Measurements from ENCODE around the gene CYP27C1.

CYP27C1 gene

DNA sequence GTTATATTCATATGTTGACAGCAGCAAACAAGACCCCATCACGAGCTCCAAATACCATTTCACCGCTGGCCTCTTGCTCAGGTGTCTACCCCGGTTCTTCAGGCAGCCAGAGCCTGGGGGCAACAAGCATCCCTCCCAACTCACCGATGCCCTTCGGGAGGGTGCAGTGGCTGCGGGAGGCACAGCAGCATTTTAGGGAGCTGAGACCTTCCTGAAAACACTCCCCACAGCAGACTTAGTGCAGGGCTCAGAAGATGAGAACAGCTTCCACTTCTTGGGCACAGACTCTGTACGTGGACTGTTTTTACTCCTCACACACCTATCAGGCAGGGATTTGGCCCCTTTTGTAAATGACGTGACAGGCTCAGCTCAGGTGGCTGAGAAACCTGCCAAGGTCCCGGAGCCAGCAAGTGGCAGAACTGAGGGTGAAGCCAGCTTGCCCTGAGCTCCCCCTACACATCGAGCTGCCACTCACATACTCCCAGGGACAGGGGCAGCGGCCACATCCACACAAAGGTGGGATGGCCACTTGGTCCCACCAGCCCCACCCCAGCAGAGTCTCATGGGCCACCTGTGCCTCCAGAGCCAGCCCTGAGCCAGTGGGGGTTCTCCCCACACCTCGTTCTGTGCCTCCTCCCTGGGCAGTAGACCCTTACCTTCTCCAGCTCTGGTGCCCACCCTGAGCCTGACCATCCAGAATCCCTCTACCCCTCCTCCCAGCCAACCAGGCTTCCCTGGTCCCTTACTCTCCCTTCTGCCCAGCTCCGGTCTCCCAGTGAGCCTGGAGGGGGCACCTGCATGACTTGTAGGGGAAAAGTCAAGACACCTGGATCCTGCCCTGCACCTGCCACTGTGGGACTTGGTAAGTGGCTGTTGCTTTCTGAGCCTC, 28.5 kb downstream of the CYP27C1 start:
- DNase-seq (ENCODE audit: low spot score): no peak

DNA sequence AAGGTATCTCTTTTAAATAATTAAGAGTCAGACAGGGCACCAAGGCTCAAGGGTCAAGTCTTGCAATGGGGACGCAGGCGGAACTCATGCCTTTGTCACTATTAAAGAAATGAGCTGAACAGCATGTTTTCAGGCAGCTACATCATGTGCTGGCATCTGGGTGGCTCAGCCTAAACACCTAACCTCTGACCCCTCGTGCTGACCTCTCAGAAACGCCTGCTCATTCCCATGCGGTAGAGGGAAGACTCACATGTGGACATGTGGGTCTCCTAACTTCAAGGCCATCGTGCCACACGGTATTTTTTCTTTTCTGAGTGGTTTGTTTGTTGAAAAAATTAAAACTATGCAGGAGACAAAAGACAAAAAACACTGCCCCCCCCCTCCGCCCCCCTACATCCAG, 31.3 kb downstream of the CYP27C1 start:
- peak; percentile 22 for DNase-seq (ENCODE audit: low spot score)

DNA sequence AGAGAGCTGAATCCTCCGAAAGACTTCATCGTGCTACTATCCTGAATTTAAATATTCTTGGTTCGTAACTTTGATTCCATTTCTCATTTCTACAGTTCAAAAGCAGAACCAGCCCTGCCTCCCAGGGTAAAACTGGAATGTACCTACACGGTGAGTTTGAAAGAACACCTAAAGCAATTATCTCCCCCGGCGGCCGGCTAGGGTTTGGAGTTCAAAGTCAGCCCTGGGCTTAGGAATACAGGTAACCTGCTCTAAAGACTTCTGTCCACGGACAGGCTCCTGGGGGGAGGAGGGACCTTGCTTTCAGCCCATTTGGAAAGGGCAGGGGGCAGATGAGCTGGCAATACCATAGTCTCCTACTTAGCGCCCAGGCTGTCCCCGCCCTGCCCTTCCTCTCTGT, 32.3 kb downstream of the CYP27C1 start:
- DNase-seq (ENCODE audit: low spot score): no peak

DNA sequence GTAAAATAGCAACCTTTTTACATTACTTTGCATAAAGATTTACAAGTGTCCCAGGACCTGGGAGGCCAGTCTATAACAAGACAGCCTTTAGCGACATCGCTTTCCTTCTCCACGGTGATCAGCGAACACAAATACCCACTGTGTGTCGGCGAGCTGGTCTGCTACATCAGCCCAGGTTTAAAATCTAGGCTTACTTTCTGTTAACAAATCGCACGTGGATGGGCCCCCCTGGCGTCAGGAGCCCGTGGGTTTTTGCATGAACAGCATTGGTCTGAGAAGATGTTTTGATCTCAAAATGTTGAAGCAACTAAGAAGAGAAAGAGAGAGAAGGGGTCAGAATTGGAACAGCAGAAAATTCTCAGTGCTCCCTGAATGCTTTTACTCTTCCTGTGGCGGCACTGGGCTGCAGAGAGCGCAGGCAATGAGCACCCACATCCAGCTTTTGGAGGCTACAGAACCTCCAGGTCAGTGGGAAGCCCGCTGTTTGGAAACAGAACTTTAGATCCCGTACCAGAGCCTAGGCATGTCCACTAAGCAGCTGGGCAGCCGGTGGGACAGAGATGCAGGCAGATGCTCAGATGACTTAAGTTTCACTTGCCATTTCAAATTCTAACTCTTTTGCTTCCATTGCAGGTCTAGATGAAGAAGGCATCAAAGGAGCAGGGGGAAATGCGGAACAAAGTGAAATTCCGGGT, 32.9 kb downstream of the CYP27C1 start:
- DNase-seq (ENCODE audit: low spot score): peak; percentile 23

GRCh38 chr2:127185705-127186104, 34.4 kb downstream of the CYP27C1 start:
- peak; percentile 33 for DNase-seq (ENCODE audit: low spot score)

DNA sequence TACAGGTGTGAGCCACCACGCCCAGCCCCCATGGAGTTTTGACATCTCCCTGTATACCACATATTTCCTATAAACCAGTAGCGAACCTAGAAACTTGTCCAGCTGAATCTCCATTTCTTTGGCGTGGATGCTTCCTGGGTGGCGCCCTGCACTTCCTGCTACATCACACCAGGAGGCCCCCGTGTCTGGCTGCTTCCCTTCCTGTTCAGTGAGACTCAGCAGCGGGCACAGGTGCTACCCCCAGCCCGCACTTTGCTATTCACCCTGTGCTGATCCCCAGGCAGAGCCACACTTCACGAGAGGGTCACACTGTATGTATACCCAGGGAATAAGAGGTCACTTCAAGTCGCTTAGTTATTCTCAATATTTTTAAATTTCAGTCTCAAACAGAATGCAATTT, 35.0 kb downstream of the CYP27C1 start:
- DNase-seq (ENCODE audit: low spot score): peak; percentile 30

- DNase-seq (ENCODE audit: low spot score): no peak
Measured at GRCh38 chr2:127183771-127184170, 36.3 kb downstream of the CYP27C1 start.

DNA sequence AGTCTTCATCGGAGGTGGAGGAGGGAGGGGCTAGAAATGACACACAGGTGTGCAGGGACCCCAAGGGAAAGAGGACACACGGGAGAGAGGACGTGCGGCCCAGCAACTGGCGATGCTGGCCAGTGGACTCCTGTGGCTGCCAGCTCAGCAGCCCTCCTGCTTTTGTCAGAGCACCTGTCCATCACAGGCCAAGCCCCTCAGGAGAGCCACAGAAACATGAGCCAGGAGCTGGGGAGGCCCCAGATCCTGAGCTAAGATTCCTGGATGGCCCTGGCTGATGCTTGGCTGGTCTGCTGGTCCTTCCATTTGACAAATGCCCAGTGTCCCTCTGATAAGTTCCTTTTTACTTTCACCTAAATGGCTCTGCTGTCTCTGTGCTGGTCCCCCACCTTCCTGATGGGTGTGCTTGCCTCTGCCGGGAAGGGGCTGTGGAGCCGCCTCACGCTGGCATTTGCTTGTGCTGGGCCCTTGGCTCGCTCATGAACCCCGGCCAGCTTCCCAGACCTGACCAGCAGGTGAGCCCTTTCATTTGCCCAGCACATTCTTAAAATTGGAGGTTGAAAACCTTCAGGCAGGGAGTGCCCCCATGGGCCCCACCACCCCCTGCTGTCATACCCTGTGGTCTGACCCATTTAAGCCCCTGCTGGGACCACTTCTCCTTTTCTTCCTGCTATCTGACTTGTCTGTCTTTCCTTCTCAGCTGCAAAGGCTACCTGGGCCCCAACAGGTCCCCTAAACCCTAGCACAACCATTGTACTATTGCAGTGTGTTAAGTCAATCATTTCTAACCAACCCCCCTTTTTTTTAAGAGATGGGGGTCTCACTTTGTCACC, 37.3 kb downstream of the CYP27C1 start:
- no peak for DNase-seq (ENCODE audit: low spot score)

GRCh38 chr2:127181851-127182250, 38.2 kb downstream of the CYP27C1 start:
- DNase-seq (ENCODE audit: low spot score): no peak

DNA sequence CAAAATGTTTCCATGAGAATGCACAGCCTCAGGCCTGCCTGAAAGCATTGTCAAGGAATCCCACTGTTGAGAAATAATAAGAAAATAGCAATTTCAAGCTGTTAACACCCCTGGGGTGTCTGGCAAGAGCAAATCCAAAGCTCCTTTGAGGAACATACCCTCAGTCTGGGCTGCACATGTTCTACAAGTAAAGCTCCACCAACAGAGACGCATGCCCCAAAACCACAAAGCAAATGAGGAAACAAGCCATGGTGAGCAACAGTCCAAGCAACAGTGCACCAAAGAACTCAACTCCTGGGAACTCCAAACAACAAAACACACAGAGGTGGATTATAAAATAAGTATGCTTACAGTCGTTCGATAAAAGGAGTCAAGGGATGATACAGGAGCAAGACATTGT, 40.3 kb downstream of the CYP27C1 start:
- no peak for DNase-seq (ENCODE audit: low spot score)

GRCh38 chr2:127177617-127178263, 42.4 kb downstream of the CYP27C1 start:
- DNase-seq (ENCODE audit: low spot score): peak; percentile 61

DNA sequence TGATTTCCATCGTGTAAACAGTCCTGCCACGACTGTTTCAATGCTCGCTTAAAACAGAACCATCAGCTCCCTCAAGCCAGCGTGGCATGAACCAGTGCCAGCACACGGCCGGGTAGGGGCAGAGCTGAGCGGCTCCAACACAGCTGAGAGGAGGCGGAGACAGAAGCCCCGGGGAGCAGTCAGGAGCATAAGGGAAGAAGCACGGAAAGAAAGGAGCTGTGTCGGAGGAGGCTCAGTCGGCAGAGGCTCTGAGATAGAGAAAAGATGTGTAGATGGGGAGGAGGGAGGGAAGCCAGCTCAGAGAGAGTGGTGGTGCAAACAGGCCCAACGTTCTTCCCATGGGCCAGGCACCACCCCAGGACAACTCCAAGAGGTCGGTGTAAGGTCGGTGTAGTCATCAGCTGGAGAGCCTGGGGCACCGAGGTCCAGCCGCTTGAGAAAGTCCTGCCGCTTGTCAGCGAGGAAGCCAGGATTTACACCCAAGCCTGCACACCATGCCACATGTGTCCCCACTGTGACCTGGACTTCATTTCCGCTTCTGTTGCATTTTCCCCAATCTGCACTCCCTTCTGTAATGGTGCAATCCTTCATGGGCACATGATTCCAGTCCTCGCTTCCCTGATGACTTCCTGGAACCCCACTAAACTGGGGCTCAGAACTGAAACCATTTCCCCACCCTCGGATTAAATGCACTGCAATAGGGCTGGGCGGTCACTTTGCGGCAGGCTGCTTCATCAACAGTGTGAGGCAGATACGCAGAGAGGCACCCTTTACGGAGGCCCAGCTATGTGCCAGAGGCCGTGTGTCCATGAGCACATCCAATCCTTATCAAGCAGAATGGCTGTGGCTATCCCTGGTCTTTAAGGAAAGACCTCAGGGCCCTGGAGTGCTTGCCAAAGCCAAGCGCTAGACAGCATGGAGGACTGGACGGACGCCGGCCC, 43.5 kb downstream of the CYP27C1 start:
- DNase-seq (ENCODE audit: low spot score): peak; percentile 66

DNA sequence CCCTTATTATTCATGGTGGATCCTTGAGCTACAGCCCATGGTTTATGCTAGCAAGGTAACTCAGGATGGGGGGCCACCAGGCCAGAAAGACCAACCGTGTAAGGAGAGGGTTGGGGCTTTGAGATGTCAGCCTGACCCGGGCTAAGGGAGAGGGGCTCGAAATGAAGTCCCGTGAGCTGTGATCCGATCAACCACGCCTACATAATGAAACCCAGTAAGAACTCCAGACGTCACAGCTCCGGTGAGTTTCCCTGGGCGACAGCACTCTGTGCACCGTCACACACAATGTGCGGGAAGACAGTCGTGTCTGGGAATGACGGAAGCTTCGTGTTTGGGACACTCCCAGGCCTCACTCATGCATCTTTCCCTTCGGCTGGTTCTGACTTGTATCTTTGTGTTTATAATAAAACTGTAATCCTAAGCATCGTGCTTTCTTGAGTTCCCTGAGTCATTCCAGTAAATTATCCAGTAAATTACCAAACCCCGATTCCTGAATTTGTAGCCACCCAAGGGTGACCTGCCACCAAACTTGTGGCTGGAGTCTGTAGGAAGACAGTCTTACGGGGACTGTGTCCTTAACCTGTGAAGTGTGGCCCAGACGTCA, 44.2 kb downstream of the CYP27C1 start:
- peak; percentile 71 for DNase-seq (ENCODE audit: low spot score)

DNA sequence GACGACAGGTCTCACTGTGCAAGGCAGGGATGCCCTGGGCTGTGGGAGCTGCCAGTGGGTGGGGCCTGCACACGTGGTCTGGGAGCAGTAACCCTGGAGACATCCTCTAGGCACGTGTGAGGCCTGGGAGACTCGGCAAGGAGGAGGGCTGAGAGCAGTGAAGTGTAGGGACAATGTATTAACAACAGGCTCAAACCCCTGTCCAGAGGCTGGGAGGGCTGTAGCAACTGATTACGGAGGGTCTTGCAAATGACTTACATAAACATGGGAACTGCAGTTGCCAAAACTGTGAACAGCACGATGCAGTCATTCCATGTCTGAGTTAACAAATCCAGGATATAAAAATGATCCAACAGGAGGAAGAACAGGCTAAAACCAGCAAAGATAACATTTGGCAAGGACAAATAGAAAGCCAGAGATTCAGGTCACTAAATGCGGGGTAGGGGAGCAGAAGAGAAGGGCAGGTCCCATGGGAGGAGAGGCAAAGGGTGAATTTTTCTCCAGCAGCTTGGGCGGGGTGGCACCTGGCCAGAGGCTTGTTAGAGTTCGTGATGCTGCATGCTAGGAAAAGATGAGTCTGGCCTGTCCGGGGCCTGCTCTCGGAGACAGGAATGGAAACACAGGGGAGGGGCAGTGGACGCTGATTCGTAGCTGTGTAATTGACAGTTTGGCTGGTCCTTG, 44.9 kb downstream of the CYP27C1 start:
- DNase-seq (ENCODE audit: low spot score): peak; percentile 86

DNA sequence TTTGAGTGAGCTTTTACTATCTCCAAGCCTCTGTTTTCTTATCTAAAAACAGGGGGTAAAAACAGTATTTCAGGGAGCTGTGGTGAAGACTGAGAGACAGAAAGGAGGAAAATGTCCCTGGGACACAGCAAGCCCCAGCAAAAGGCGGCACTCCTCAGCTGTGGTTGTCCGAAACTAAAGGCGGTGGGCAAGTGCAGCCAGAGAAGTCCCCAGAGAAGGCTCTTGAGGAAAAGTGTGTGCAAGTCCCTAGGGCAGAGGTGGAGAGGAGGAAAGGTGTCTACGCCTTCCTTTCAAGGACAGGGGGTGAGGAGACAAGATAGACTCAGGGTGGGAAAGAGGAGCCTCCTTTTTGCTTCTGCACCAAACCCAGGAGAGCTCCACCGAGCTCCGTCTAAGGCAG, 45.5 kb downstream of the CYP27C1 start:
- peak; percentile 60 for DNase-seq (ENCODE audit: low spot score)

GRCh38 chr2:127174136-127174535, 46.0 kb downstream of the CYP27C1 start:
- DNase-seq (ENCODE audit: low spot score): no peak

GRCh38 chr2:127173057-127173456, 47.0 kb downstream of the CYP27C1 start:
- DNase-seq (ENCODE audit: low spot score): no peak

DNA sequence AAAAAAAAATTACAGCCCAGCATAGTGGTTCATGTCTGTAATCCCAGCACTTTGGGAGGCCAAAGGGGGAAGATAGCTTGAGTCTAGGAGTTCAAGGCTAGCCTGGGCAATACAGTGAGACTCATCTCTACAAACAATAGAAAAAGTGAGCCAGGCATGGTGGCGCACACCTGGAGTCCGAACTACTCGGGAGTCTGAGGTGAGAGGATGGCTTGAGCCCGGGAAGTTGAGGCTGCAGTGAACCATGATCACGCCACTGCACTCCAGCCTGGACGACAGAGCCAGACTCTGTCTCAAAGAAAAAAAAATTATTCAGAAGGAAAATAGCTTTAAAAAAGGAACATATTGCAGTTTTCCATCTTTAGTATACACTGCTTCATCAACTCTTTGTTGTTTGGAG, 47.8 kb downstream of the CYP27C1 start:
- DNase-seq (ENCODE audit: low spot score): no peak

- DNase-seq (ENCODE audit: low spot score): no peak
Measured at GRCh38 chr2:127170452-127171197, 49.5 kb downstream of the CYP27C1 start.
